NB4 (cell line): ENCODE measurements around the gene EHD1.
A peak's percentile ranks its signal among the peaks of the same experiment; 100 is the strongest.

Experiments
- DNase-seq: peaks from one replicate; pipeline ENCODE4 v3.0.0; 2010; ENCODE audit warnings: low read depth
- H3K4me3 ChIP-seq: one replicate; pipeline ENCODE4 v1.5.1; 2011; ENCODE audit warnings: mild to moderate bottlenecking, low read depth, low read length, moderate library complexity
- CTCF ChIP-seq: IDR thresholded peaks from one replicate; pipeline ENCODE4 v1.5.1; 2012; ENCODE audit warnings: low read depth, low read length
- MAX ChIP-seq: IDR thresholded peaks from 2 replicates; pipeline ENCODE4 v1.6.1; 2011; ENCODE audit warnings: low read depth, low read length
- MYC ChIP-seq: IDR thresholded peaks from 2 replicates; pipeline ENCODE4 v1.6.1; 2011; ENCODE audit warnings: low read depth, low read length
- POLR2A ChIP-seq: IDR thresholded peaks from 2 replicates; pipeline ENCODE4 v1.6.1; 2011; ENCODE audit warnings: mild to moderate bottlenecking; ENCODE audit not compliant: insufficient read length; ENCODE audit errors: extremely low read depth

The EHD1 gene

GRCh38 chr11:64805481-64805880 is 72.9 kb downstream of the EHD1 start:
- DNase-seq, result no peak
- H3K4me3 ChIP-seq, result no peak overlapping the region
- TF ChIP-seq MAX (no peak), MYC (no peak), POLR2A (no peak), CTCF (no peak)

- no peak for TF ChIP-seq POLR2A
- no peak for TF ChIP-seq MAX
- peak; percentile 16 for TF ChIP-seq CTCF
- peak; percentile 36 for DNase-seq
- no peak overlapping the region for H3K4me3 ChIP-seq
These were observed 73.8 kb downstream of the EHD1 start for GRCh38 chr11:64804346-64805210.

- H3K4me3 ChIP-seq, result peak overlapping the region; percentile 63
- TF ChIP-seq MYC (no peak), MAX (no peak)
- DNase-seq, result no peak
These were observed 74.5 kb downstream of the EHD1 start for GRCh38 chr11:64803846-64804345.

GRCh38 chr11:64803158-64803845 is 75.1 kb downstream of the EHD1 start, which contains the start of gene MAP4K2:
TSS of gene MAP4K2 (minus strand) at chr11:64803214. CDS start at chr11:64803149, 65 bp downstream.
- TF ChIP-seq MYC (peak; percentile 18; the same call in 1 of the 2 replicates), POLR2A (no peak), CTCF (peak; percentile 23), MAX (0 out of 2 replicates have a peak, but pooled peaks have one; percentile 16)
- peak within 1 kb of the TSS; percentile 63 for H3K4me3 ChIP-seq
- peak; percentile 86 for DNase-seq

GRCh38 chr11:64802370-64803157 is 75.9 kb downstream of the EHD1 start:
- no peak for DNase-seq
- no peak for TF ChIP-seq CTCF
- peak overlapping the region; percentile 40 for H3K4me3 ChIP-seq
